ENCODE results near the gene RAD51AP1.

The RAD51AP1 gene

DNA sequence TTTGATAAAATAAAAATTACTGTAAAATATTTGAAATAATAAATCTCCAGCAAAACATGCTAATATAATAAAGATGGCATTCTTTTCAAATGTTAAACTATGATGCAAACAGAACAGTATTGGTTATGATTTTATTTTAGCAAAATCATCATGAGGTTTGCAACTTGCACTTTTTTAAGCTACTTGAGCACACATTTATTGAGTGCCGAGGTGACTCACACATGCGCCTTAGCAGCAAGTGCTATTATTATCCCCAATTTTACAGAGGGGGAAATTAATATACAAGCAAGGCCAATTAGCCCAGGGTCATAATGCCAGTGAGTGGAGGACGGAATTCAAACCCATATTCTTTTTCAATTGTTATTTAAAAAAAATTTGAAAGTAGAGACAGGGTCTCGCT is 30.6 kb downstream of the RAD51AP1 start:
- H3K4me3 ChIP-seq (ENCODE audit: control insufficient read depth, low read depth, low read length) = no peak overlapping the region
- TF ChIP-seq, protein P1, sequence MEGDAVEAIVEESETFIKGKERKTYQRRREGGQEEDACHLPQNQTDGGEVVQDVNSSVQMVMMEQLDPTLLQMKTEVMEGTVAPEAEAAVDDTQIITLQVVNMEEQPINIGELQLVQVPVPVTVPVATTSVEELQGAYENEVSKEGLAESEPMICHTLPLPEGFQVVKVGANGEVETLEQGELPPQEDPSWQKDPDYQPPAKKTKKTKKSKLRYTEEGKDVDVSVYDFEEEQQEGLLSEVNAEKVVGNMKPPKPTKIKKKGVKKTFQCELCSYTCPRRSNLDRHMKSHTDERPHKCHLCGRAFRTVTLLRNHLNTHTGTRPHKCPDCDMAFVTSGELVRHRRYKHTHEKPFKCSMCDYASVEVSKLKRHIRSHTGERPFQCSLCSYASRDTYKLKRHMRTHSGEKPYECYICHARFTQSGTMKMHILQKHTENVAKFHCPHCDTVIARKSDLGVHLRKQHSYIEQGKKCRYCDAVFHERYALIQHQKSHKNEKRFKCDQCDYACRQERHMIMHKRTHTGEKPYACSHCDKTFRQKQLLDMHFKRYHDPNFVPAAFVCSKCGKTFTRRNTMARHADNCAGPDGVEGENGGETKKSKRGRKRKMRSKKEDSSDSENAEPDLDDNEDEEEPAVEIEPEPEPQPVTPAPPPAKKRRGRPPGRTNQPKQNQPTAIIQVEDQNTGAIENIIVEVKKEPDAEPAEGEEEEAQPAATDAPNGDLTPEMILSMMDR (IDR thresholded peaks at IDR 0.05; ENCODE audit: control insufficient read depth, insufficient read depth, low read depth, low read length, missing control alignments) = no peak
- no peak for DNase-seq (ENCODE audit: low read depth)

- no peak overlapping the region for H3K4me3 ChIP-seq (ENCODE audit: control insufficient read depth, low read depth, low read length)
- TF ChIP-seq, protein P1 (IDR thresholded peaks at IDR 0.05; ENCODE audit: control insufficient read depth, insufficient read depth, low read depth, low read length, missing control alignments) = no peak
- DNase-seq (ENCODE audit: low read depth) = no peak
These were observed 34.0 kb downstream of the RAD51AP1 start for GRCh38 chr12:4572680-4573079.

- H3K4me3 ChIP-seq (ENCODE audit: control insufficient read depth, low read depth, low read length) = no peak overlapping the region
- no peak for DNase-seq (ENCODE audit: low read depth)
- TF ChIP-seq, protein P1 (IDR thresholded peaks at IDR 0.05; ENCODE audit: control insufficient read depth, insufficient read depth, low read depth, low read length, missing control alignments) = no peak
These were observed 40.8 kb downstream of the RAD51AP1 start for GRCh38 chr12:4579305-4580102.

- no peak overlapping the region for H3K4me3 ChIP-seq (ENCODE audit: control insufficient read depth, low read depth, low read length)
- DNase-seq (ENCODE audit: low read depth) = no peak
- TF ChIP-seq, protein P1 (IDR thresholded peaks at IDR 0.05; ENCODE audit: control insufficient read depth, insufficient read depth, low read depth, low read length, missing control alignments) = no peak
These were observed 41.6 kb downstream of the RAD51AP1 start for GRCh38 chr12:4580281-4580688.

GRCh38 chr12:4584281-4584680 is 45.6 kb downstream of the RAD51AP1 start:
- TF ChIP-seq, protein P1 (IDR thresholded peaks at IDR 0.05; ENCODE audit: control insufficient read depth, insufficient read depth, low read depth, low read length, missing control alignments) = no peak
- no peak overlapping the region for H3K4me3 ChIP-seq (ENCODE audit: control insufficient read depth, low read depth, low read length)
- DNase-seq (ENCODE audit: low read depth) = no peak

- no peak for DNase-seq (ENCODE audit: low read depth)
- TF ChIP-seq, protein P1 (IDR thresholded peaks at IDR 0.05; ENCODE audit: control insufficient read depth, insufficient read depth, low read depth, low read length, missing control alignments) = no peak
- H3K4me3 ChIP-seq (ENCODE audit: control insufficient read depth, low read depth, low read length) = no peak overlapping the region
These were observed 46.2 kb downstream of the RAD51AP1 start for GRCh38 chr12:4584896-4585295.

Measured in AG09309 (cell line).